NCI-H345 treated with DMSO at 0.1 percent for 48 hours (cell line): Measurements from ENCODE around the gene NTN1.

Experiments used
- DNase-seq: peaks from one replicate; lab custom pipeline; 2025; ENCODE audit not compliant: unreplicated experiment; lab: John Stamatoyannopoulos, UW

NTN1 gene

DNA sequence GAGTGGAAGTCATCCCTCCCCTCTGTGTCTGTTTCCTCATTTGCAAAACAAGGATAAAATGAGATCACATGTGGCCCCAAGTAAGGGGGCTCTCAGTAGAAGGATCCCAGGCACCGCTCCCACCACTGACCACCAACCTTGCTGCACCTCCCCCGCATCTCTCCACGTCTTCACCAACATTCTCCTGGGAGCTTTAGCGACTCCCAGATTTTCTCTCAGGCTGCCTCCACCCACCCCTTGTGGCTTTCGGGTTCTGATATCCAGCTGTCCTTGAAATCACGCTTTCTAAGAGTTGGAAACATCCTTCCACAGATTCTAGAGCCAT lies 16.4 kb upstream of the NTN1 start:
- DNase-seq: no peak

DNA sequence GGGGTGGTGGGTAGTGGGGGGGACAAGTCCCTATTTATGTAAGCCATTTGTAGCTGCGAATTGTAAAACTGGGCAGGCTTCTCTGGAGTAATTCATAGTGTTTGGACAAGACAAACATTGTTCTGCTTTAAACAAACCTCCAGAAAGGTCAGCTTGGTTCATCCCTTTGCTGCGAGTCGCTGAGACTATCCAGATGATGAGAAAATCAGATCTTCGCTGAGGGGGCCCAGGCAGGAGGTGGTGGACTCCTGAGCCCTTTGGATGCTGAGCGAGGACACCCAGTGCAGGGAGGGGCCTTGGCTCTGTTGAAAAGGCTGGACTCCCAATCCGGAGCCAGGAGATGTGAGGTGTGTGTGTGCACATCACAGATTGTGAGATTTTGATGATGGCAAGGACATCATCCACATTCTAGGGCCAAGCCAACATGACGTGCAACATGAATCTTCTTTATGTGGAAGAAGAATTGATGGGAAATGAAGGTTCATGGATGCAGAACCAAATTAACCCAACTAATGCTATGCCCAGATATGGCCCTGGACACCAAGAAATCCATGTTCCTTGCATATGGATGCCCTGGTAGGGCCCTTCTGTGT lies 15.0 kb upstream of the NTN1 start:
- DNase-seq: no peak

DNA sequence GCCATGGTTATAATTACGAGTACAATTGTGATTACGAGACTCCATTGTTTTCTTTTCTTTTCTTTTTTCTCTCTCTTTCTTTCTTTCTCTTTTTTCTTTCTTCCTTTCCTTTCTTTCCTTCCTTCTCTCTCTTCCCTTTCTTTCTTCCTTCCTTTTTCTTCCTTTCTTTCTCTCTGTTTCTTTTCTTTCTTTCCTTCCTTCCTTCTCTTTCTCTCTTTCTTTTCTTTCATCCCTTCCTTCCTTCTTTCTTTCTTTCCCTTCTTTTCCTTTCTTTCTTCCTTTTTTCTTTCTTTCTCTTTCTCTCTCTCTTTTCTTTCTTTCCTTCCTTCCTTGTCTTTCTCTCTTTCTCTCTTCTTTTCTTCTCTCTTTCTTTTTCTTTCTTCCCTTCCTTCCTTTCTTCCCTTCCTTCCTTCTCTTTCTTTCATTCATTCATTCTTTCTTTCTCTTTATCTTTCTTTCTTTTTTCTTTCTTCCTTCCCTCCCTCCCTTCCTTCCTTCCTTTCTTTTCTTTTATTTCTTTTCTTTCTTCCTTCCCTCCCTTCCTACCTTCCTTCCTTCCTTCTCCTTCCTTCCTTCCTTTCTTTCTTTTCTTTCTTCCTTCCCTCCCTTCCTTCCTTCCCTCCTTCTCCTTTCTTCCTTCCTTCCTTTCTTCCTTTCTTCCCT lies 14.1 kb upstream of the NTN1 start:
- no peak for DNase-seq

DNA sequence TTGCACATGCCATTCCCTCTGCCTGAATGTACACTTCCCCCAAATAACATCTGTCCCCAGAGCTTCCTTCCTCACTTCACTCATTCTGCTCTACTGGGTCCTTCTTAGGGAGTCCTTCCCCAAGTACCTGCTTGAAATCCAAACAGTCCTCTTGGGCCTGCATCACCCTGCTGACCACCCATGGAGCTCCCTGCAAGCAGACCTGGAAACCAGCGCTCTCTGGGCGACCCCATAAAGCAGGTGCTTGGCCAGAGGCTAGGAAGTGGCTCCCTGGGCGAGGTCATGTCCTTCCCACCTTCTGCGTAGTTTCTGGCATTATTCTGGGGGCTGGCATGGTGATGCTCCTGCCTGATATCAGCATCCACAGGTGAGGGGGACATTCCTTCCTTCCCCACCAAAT lies 12.2 kb upstream of the NTN1 start:
- no peak for DNase-seq

DNA sequence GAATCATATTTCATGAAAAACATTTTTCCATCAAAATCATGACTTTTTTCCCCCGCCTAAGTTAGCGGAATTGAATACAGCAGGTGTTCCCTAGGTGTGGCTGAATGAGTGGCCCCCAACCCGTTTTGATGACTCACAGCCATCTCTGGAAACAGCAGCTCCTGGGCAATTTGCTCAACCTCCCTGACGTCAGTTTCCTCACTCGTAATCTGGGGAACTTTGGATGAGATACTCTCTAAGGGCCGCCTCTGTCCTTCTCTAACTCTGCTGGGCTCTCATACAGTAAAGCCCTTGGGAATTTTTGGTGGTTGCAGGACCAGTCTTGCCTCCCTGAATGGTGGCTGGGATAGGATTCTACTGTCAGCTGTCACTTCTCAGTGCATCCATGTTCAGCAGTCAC lies 11.6 kb upstream of the NTN1 start:
- DNase-seq: no peak

DNA sequence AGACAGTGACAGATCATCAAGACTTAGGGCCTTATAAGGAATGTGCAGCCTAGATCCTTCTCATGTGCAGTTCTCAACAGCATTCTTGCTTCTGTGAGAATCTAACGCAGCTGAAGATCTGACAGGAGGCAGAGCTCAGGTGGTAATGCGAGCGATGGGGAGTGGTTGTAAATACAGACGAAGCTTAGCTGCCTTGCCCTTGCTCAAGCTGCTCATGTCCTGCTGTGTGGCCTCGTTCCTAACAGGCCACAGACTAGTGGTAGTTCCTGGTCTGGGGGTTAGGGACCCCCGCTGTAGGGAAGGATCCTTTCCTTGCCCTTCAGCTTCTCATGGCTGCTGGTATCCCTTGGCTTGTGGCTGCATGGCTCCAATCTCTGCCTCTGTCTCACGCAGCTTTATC lies 10.3 kb upstream of the NTN1 start:
- no peak for DNase-seq

DNA sequence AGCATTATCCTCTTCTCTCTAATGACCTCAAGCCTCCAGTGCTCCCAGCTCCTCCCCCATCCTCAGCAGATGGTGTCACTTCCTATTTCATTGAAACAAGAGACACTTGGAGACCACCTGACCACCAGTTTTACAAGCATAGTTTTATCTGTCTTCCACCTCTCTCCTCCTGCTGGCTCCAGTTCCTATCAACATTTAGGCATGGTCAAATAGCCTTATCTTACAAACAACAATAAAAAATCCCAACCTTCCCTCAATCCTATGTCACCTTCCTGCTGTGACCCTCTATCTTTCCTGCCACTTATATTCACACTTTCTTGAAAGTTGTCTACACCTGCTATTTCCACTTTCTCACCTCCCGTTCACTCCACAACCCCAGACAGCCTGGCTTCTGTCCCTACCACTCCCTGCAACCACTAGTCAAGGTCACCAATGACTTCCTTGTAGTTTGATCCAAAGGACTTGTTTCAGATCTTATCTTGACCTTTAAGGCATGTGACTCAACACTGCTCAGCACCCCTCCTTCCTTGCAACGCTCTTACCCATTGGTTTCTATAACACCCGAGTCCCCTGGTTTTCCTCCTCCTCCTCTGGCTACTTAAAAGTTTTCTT lies 4.3 kb upstream of the NTN1 start:
- no peak for DNase-seq

DNA sequence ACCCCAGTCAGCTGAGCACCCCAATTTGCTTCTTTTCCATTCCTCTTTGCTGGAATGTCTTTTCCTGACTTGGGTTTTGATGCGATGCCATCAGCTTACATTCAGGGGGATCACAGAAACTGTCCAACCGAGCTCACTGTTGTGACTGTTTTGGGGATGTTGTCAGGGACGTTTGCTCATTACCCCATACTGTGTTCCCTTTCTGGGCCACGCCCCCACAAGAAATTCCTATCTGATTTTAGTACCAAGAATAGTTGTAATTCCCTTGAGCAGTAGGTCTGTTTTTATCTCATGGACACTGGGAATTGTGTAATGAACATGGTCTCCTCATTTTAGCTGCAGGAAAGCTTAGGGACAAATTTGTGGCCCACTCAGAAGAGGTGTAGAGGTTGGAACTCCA lies 2.6 kb upstream of the NTN1 start:
- no peak for DNase-seq

DNA sequence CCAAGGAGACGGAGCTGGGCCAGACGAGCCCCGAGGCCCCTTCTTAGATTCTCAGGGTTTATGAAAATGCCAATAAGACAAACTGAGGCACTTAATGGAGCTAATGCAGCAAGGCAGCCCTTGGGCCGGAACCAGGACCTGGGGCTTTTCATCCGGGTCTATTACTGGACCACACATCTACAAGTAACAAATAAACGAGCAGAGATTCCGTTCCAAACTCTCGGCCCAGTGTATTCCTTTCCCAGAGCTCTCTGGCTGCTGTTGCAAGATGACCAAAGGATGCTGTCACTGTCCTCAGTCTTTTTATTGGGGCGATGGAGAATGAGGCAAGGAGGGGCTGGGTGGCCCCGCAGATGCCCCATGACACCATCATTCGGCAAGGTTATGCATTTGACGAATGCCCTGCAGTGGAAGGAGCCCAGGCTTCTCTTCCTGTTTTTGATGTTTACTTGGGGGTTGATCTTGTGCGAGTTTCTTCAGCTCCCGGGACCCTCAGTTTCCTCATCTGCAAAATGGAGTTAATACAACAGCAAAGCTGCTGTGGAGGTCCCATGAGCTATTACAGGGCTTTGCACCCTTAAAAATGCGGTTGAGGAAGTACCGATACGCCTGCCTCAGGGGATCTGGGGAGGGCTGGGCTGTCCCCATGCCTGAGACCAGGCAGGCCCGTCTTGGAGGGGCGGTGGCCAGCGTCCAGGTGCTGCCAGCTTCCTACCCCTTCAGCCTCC lies 1.1 kb upstream of the NTN1 start:
- DNase-seq: no peak

DNA sequence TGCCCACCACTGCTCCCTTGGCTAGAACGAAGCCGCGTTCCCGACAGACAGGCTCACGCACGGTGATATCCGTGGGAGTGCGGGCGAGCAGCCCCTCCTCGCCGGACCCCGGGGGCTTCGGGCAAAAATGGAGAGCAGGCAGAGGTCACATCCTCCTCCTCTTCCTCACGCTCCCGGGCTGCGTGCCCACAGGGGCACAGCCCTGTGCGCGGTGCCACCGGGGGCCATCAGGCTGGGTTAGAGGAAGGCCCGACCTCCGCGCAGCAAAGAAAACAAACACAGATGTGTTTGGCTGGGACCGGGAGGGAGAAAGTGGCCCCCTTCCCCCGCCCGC lies 519 bp upstream of the NTN1 start:
- no peak for DNase-seq

DNA sequence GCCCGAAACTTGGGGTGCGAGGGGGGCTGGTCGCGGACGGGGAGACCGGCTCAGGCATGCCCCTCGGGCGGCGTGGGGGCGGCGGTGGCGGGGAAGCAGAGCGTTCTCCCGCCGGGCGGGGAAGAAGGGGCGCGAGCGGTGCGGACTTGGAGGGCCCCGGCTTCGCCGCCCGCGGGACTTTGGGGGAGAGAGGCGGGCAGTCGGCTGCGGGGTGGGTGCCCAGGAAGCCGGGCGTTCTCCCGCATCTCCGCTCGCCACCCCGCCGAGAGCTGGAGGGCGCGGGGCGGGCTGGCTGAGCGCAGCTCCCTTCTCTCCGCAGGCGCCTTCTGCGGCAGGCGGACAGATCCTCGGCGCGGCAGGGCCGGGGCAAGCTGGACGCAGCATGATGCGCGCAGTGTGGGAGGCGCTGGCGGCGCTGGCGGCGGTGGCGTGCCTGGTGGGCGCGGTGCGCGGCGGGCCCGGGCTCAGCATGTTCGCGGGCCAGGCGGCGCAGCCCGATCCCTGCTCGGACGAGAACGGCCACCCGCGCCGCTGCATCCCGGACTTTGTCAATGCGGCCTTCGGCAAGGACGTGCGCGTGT lies 772 bp downstream of the NTN1 start:
- DNase-seq: peak; percentile 5

DNA sequence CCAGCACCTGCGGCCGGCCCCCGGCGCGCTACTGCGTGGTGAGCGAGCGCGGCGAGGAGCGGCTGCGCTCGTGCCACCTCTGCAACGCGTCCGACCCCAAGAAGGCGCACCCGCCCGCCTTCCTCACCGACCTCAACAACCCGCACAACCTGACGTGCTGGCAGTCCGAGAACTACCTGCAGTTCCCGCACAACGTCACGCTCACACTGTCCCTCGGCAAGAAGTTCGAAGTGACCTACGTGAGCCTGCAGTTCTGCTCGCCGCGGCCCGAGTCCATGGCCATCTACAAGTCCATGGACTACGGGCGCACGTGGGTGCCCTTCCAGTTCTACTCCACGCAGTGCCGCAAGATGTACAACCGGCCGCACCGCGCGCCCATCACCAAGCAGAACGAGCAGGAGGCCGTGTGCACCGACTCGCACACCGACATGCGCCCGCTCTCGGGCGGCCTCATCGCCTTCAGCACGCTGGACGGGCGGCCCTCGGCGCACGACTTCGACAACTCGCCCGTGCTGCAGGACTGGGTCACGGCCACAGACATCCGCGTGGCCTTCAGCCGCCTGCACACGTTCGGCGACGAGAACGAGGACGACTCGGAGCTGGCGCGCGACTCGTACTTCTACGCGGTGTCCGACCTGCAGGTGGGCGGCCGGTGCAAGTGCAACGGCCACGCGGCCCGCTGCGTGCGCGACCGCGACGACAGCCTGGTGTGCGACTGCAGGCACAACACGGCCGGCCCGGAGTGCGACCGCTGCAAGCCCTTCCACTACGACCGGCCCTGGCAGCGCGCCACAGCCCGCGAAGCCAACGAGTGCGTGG lies 1.5 kb downstream of the NTN1 start:
- DNase-seq: no peak

DNA sequence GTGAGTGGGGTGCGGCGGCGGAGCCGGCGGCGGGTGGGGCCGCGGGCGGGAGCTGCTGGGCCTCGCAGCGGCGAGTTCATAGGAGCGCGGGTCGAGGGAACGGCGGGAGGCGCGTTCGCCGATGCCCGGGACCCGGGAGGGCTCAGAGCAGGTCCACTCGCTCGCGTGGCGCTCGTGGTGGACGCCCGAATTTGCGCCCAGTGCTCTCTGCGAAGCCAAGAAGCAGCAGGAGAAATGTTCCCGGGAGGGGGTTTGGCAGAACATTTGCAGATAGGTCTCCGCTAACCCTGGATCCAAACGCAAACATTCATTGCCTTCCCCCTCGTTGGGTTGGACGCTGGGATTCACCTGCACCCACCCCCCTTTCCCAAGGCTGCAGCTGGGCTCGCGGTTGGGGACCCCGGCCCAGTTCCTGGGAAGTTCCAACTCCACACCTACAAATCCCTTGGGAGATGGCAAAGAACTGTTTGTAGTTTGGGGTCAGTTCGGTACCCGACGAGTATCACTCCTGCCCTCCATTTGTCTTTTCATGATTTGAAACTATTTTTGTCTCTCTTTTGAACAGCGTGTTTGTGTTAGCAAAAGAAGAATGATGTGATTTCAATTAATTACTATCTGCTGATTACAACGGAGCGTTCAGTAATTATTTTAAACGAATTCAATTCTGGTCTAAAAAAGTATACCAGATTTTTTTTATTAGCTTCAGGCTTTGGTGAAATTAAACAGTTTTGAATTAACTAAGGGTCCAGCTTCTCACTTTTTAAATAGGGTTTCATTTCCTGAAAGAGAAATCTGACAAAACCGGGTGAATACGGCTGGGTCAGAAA lies 2.3 kb downstream of the NTN1 start:
- no peak for DNase-seq

DNA sequence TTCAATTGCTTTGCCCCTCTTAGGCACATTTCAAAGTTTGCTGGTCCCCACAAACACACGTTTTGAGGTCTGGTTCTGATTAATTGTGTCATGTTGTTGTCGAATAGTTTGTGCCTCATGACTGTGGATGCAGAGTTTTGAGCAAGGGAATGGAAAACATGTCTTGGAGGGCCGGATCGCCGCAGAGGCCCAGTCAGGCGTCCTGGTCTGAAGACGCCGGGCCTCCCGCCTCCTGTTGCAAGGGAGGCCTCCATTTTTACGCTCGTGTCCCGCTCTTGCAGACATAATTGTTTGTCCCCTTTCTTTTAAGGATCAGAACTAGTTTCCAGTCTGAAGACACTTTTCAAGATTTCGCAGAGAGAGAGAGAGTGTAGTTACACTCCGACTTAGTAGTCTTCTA lies 3.2 kb downstream of the NTN1 start:
- DNase-seq: no peak

DNA sequence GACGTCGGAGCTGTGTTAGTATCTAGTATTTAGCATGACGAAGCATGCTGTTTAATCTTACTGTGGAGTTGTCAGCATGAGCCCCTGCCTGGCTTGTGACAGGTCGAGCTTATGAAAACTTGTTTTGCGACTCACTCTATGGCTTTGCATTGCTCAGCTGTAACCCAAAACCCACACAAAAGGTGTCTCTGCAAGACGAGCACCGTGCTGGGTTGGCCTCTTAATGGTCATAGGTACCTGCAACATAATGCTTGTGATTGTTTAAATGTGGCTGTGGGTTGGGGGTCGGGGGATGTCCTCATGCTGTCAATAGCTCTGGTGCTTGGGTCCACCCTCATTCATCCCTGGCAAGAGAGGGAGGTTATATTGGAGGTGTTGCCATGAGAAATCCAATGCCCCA lies 5.4 kb downstream of the NTN1 start:
- DNase-seq: no peak

DNA sequence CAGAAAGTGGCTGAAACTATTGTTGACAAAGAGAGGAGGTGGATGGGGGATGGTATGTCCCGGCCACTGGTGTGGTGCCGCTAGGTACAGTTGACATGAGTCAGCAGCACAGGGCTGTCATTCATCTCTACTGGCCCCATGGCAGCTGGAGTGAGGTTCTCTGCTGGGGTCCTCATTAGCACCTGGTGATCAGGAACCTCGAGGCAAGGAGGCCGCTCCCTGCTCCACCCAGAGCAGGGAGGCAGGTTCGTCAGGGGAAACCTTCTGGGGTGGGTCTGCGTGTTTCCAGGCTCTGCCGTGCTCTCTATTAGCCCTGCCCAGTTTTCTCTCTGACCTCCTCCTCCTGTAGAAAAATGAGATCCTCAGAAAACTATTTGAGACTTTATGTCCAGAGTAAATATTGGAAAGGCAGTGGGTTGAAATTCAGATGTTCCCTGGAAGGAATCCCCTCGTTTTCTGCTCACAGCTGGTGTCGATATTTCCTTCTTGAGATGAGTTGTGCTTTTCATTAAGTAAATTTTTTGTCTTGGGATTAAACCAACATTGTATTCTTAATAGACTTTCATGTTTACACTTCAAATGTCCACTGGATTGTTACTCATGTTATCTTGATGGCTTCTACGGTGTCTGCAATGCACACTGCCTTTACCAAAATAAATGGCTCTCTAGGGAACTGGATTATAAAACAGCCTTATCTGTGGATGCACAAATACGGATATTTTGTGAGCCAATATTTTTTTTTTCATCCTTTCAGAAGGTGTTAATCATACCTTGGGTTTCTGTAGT lies 7.1 kb downstream of the NTN1 start:
- DNase-seq: no peak

DNA sequence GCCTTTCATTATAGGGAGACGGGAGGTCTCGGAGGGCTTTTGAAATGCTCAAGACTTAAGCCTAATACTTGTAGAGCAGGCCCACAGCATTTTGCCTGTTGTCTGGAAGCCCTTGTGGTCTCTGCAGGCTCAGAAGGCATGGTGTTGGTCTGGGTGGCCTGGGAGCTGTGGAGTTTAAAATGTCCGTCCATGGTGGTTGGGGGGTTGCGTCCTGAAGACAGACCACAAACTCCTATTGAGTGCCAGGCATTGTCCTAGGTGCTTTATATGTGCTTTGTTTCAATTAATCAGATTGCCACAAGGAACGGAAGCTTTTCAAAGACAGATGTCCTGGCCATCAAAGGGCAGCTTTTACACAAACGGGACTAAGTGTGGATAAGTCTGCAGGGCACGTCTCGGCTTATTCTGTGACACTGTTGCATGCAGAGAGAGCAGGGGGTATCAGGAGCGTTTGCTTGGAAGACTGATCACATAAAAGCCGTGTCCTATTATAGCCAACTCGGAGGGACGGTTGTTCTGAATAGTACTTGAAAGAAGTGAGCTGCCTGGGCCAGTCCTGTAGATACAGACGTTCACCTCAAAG lies 7.8 kb downstream of the NTN1 start:
- DNase-seq: no peak

DNA sequence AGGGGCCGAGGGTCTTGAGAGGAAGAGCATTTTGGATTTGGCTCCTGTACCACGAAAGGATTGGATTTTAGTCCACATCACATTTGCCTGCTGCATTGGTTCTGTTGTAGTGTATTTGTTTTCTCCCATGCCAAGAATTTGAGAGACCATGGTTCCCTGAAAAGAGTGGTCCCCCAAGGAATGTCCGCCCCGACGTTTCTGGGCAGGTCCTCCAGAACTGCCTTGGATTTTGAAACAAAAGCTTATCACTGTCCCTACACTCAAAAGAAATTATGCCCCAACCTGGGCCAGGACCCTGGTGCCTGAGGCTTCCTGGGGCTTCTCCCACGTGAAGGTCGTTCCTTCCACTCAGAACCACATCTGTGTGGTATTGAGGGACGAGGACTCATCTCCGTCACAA lies 10.8 kb downstream of the NTN1 start:
- no peak for DNase-seq

DNA sequence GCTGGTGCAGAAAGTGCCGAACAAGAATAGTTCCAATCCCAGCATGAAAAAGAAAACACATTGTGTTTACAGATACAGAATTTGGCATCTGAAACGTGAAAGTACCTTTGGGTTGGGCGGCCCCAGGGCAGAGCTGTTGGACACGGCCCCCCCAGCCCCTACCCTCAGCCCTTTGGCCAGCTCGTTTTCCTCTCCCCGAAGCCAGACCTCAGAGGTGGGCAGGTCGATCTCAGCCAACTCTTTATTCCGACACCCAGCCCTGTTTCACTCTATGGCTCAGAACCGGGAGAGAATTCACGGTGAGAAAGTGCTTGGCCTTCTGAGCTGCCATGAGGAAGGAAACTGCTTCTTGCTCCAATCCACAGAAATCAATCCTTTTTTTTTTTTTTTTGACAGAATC lies 11.3 kb downstream of the NTN1 start:
- no peak for DNase-seq
